CD4-positive, alpha-beta T cell treated with Interleukin-10 for 1 hour (primary cell): ENCODE results near the gene SEPTIN8.

ENCODE experiments used
- DNase-seq: peaks from one replicate; pipeline ENCODE4 v3.0.0-alpha.2; 2020

Gene SEPTIN8

GRCh38 chr5:132779961-132780360 is 2.9 kb upstream of the SEPTIN8 start:
- no peak for DNase-seq

GRCh38 chr5:132778856-132779255 is 1.8 kb upstream of the SEPTIN8 start:
- DNase-seq, result no peak

- no peak for DNase-seq
These were observed 1.1 kb upstream of the SEPTIN8 start for GRCh38 chr5:132778129-132778528.

GRCh38 chr5:132776938-132777208 is 166 bp downstream of the SEPTIN8 start:
- no peak for DNase-seq

- no peak for DNase-seq
These were observed 705 bp downstream of the SEPTIN8 start for GRCh38 chr5:132776131-132776937.

- no peak for DNase-seq
These were observed 1.5 kb downstream of the SEPTIN8 start for GRCh38 chr5:132775476-132775961.

GRCh38 chr5:132774896-132775295 is 2.1 kb downstream of the SEPTIN8 start:
- DNase-seq, result no peak

GRCh38 chr5:132774406-132774805 is 2.6 kb downstream of the SEPTIN8 start:
- DNase-seq, result no peak

GRCh38 chr5:132773601-132774355 is 3.3 kb downstream of the SEPTIN8 start:
- no peak for DNase-seq

GRCh38 chr5:132773114-132773513 is 3.9 kb downstream of the SEPTIN8 start:
- no peak for DNase-seq

GRCh38 chr5:132772291-132773070 is 4.6 kb downstream of the SEPTIN8 start:
- no peak for DNase-seq

- no peak for DNase-seq
These were observed 5.5 kb downstream of the SEPTIN8 start for GRCh38 chr5:132771503-132771998.

GRCh38 chr5:132770476-132771159 is 6.4 kb downstream of the SEPTIN8 start:
- DNase-seq, result no peak

GRCh38 chr5:132768485-132768868 is 8.6 kb downstream of the SEPTIN8 start:
- DNase-seq, result no peak

- no peak for DNase-seq
These were observed 9.9 kb downstream of the SEPTIN8 start for GRCh38 chr5:132767150-132767549.

GRCh38 chr5:132766806-132767055 is 10.3 kb downstream of the SEPTIN8 start:
- DNase-seq, result no peak

- DNase-seq, result no peak
These were observed 10.8 kb downstream of the SEPTIN8 start for GRCh38 chr5:132766020-132766805.

GRCh38 chr5:132765311-132766019 is 11.6 kb downstream of the SEPTIN8 start:
- DNase-seq, result no peak

- DNase-seq, result no peak
These were observed 12.3 kb downstream of the SEPTIN8 start for GRCh38 chr5:132764671-132765238.

GRCh38 chr5:132764051-132764450 is 13.0 kb downstream of the SEPTIN8 start:
- DNase-seq, result no peak
